GM18526 (cell line): ENCODE data around the gene VEGFA.

ENCODE experiments used
- POLR2A ChIP-seq: IDR thresholded peaks from 3 replicates; pipeline ENCODE4 v1.6.1; 2011; ENCODE audit not compliant: insufficient read length; ENCODE audit errors: extremely low read depth

Gene VEGFA

DNA sequence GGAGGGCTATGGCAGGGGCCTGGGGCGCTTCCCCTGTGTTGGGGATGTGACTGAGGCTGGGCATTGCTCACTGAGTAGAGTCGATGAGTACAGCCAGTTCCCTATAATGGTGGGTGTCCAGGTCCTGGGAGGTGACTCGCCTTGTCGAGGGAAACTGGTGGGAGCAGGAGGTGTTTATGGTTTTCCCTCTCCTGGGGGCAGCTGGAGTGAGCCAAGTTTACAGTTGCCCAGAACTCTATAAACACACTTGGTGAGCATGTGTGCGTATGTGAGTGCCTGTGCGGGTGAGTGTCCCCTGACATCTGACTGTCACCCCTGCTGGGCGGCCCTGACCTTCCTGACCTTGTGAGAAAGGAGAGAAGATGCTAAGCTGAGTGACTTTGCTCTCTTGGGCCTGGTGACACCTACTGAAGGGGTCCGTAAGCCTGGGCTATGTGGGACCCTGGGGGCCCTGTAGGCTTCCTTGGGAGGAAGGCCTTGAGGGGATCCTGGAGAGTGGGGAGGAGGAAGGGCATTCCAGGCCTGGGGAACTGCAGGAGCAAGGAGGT, 65.9 kb downstream of the VEGFA start:
- TF ChIP-seq POLR2A: no peak
